Ascending aorta (tissue), 2 donors: ENCODE data around the gene CCDC85C. TPM values are rescaled to one million over a fixed set of nuclear protein-coding genes. Genes with fewer than 3 reads are reported as not detected.

Experiments used
- DNase-seq, 2 donors: peaks; one replicate each; pipeline ENCODE4 v3.0.0-alpha.2; 2019; ENCODE audit warnings: low spot score in 2 of 2
- H3K27ac ChIP-seq, 2 donors: fragments of 200-600 bp; sonication (generic); one replicate each; pipeline ENCODE4 v1.5.1; 2016 to 2017; ENCODE audit warnings: mild to moderate bottlenecking in 1 of 2
- H3K27me3 ChIP-seq: fragments of 200-600 bp; sonication (generic); one replicate; pipeline ENCODE4 v1.5.1; 2017
- H3K36me3 ChIP-seq, 2 donors: fragments of 200-600 bp; sonication (generic); one replicate each; pipeline ENCODE4 v1.5.1; 2016
- H3K4me1 ChIP-seq, 2 donors: fragments of 200-600 bp; sonication (generic); one replicate each; pipeline ENCODE4 v1.5.1; 2016 to 2017; ENCODE audit warnings: mild to moderate bottlenecking in 1 of 2
- H3K4me3 ChIP-seq, 2 donors: fragments of 200-600 bp; sonication (generic); one replicate each; pipeline ENCODE4 v1.5.1; 2016 to 2017; ENCODE audit warnings: mild to moderate bottlenecking in 1 of 2
- H3K9me3 ChIP-seq, 2 donors: fragments of 200-600 bp; sonication (generic); one replicate each; pipeline ENCODE4 v1.5.1; 2016
- CTCF ChIP-seq, 3 experiments: fragments of 200-600 bp in 2 of 3; fragments of 450-650 bp in 1 of 3; sonication (generic) in 2 of 3; IDR thresholded peaks; one replicate each; pipeline ENCODE4 v1.5.1; 2016 to 2019; ENCODE audit warnings: antibody characterized with exemption in 3 of 3, mild to moderate bottlenecking in 1 of 3, moderate library complexity in 1 of 3
- intact Hi-C: fragments of 100-400 bp; cut with DNase I; formaldehyde crosslinking; loops from one replicate; pipeline ENCODE4 v1.15.1; 2023
- total RNA-seq: library from RNA; depleted of rRNA; stranded (reverse); fragments of >200 nt; gene quantifications from one replicate; pipeline ENCODE4 v1.1.0, GENCODE V29; 2016

Gene CCDC85C
- total RNA-seq, 1 donor from 2014 or later: 0.64 TPM

DNA sequence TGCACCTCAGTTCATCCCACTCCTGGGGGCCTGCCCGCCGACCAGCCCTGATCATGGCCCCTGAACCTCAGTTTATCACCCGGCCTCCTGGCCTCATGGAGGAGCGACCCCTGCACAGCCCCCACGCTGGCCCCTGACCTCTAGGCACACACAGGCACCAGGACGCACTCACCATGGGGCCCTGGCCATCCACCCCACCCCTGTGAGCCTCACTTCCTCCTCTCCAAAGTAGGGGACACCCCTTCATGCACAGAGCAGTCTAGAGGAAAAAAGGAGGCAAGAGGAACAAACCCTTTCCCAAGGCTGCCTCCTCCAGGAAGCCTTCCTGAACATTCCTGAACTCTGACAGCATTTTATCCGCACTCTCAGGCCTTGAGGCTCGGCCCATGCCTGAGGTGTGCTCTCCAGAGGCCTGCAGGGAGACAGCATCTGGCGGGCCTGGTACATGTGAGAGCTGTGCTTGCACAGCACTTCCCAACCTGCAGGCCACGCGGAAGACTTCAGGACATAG is 83.4 kb downstream of the CCDC85C start:
- Histone ChIP-seq H3K27me3 (no peaks in the 10 kb centered on the region), H3K36me3 (no peaks in the 10 kb centered on the region), H3K4me1 (no peaks in the 10 kb centered on the region), H3K27ac (no peak overlapping the region), H3K4me3 (no peak overlapping the region), H3K9me3 (no peaks in the 10 kb centered on the region)
- TF ChIP-seq CTCF (IDR thresholded peaks at IDR 0.05): no peak
- no peak for DNase-seq
- intact Hi-C loops: no loop called here

DNA sequence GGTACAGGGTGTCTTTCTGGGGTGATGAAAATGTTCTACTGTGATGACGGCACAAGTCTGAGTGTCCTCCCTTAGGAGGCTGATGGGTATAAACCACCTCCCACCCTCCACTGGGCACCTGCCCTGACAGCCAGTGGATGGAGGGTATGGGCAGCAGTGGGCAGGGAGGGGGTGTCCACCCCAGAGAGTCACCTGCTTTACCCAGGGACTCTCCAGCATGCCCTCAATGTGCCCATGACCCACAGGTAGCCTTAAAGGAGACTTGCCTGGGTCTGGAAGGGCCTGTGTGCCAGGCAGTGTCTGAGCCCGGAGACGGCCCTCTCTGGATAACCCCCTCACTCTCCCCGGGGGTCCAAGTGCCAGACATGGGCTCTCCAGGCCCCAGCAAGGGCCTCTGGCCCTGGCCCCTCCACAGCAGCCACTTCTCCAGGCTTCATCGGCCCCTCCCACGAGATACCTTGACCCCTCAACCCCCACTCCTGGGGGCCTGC is 84.0 kb downstream of the CCDC85C start:
- intact Hi-C loops: loop anchor here (5.0 kb wide), 1 partner anchor 367 kb away; no protein-coding TSS in a partner anchor
- Histone ChIP-seq H3K27me3 (no peaks in the 10 kb centered on the region), H3K36me3 (peaks cover 0 to 2% of the 10 kb centered on the region in 2 donors), H3K4me3 (no peak overlapping the region), H3K27ac (no peak overlapping the region), H3K4me1 (no peaks in the 10 kb centered on the region), H3K9me3 (no peaks in the 10 kb centered on the region)
- DNase-seq: no peak
- TF ChIP-seq CTCF (IDR thresholded peaks at IDR 0.05): no peak

DNA sequence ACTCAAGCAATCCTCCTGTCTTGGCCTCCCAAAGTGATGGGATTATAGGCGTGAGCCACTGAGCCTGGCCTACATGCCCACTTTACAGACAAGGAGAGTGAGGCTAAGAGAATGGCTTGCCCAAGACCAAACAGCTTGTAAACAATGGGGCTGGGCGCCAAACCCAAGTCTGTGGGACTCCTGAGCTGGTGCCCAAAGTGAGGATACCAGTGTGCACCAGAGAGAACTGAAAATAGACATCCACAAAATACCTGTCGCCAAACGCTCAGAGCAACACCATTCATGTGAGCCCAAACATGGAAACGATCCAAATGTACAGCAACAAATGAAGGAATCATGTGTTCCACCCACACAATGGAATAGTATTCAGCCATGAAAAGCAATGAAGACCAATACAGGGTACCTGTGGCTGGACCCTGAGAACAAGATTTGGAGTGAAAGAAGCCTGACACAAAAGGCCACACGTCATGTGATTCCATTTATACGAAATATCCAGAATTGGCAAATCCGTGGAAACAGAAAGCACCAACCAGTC is 84.6 kb downstream of the CCDC85C start:
- no peak overlapping the region for H3K4me3 ChIP-seq
- no peak for DNase-seq
- intact Hi-C loops: loop anchor here (5.0 kb wide), 1 partner anchor 368 kb away; no protein-coding TSS in a partner anchor
- TF ChIP-seq CTCF (IDR thresholded peaks at IDR 0.05): no peak
- no peaks in the 10 kb centered on the region for H3K9me3 ChIP-seq
- no peak overlapping the region for H3K27ac ChIP-seq
- H3K36me3 ChIP-seq: peaks cover 0 to 8% of the 10 kb centered on the region in 2 donors
- H3K4me1 ChIP-seq: no peaks in the 10 kb centered on the region
- no peaks in the 10 kb centered on the region for H3K27me3 ChIP-seq

- TF ChIP-seq CTCF (IDR thresholded peaks at IDR 0.05): peak; percentile 87 to 94 (median 92)
- Histone ChIP-seq H3K4me3 (no peak overlapping the region), H3K4me1 (no peaks in the 10 kb centered on the region), H3K27me3 (no peaks in the 10 kb centered on the region), H3K9me3 (no peaks in the 10 kb centered on the region), H3K27ac (no peak overlapping the region), H3K36me3 (peaks cover 0 to 15% of the 10 kb centered on the region in 2 donors)
- intact Hi-C loops: loop anchor here (1.0 to 5.0 kb wide), 2 partner anchors 111 to 369 kb away; no protein-coding TSS in a partner anchor
- DNase-seq: peak in 1 of 2 donors; percentile 76
These were observed 85.3 kb downstream of the CCDC85C start for GRCh38 chr14:99518441-99519346.

GRCh38 chr14:99517643-99518381 is 86.2 kb downstream of the CCDC85C start:
- no peak overlapping the region for H3K27ac ChIP-seq
- no peaks in the 10 kb centered on the region for H3K9me3 ChIP-seq
- no peaks in the 10 kb centered on the region for H3K4me1 ChIP-seq
- no peak for TF ChIP-seq CTCF (IDR thresholded peaks at IDR 0.05)
- intact Hi-C loops: loop anchor here (1.0 to 5.0 kb wide), 2 partner anchors 111 to 369 kb away; no protein-coding TSS in a partner anchor
- DNase-seq: no peak
- no peak overlapping the region for H3K4me3 ChIP-seq
- peaks cover 0 to 17% of the 10 kb centered on the region in 2 donors for H3K36me3 ChIP-seq
- H3K27me3 ChIP-seq: no peaks in the 10 kb centered on the region
